Stimulated activated naive CD8-positive, alpha-beta T cell treated with anti-CD3 and anti-CD28 coated beads, Interleukin-15, Interleukin-2, amounts not matched to agents 100 ng/mL and 50 ng/mL, for 24 hours (primary cell): ENCODE measurements around the gene ATF5.
"Not testable (repeated sequence)": the region's sequence is repeated elsewhere in the genome, so short reads cannot be mapped to it uniquely, and the experiment has no call there.

ENCODE experiments used
- H3K27ac Mint-ChIP-seq: one replicate; pipeline ENCODE4 v1.8.0; 2021; ENCODE audit warnings: mild to moderate bottlenecking, mixed read lengths
- H3K27me3 Mint-ChIP-seq: one replicate; pipeline ENCODE4 v1.8.0; 2021; ENCODE audit warnings: mixed read lengths
- H3K36me3 Mint-ChIP-seq: one replicate; pipeline ENCODE4 v1.8.0; 2021; ENCODE audit warnings: low read depth, mixed read lengths
- H3K4me1 Mint-ChIP-seq: one replicate; pipeline ENCODE4 v1.8.0; 2021; ENCODE audit warnings: low read depth, mixed read lengths
- H3K4me3 Mint-ChIP-seq: one replicate; pipeline ENCODE4 v1.8.0; 2021; ENCODE audit warnings: mild to moderate bottlenecking, mixed read lengths
- H3K9me3 Mint-ChIP-seq: one replicate; pipeline ENCODE4 v1.8.0; 2021; ENCODE audit warnings: mixed read lengths

ATF5 gene

DNA sequence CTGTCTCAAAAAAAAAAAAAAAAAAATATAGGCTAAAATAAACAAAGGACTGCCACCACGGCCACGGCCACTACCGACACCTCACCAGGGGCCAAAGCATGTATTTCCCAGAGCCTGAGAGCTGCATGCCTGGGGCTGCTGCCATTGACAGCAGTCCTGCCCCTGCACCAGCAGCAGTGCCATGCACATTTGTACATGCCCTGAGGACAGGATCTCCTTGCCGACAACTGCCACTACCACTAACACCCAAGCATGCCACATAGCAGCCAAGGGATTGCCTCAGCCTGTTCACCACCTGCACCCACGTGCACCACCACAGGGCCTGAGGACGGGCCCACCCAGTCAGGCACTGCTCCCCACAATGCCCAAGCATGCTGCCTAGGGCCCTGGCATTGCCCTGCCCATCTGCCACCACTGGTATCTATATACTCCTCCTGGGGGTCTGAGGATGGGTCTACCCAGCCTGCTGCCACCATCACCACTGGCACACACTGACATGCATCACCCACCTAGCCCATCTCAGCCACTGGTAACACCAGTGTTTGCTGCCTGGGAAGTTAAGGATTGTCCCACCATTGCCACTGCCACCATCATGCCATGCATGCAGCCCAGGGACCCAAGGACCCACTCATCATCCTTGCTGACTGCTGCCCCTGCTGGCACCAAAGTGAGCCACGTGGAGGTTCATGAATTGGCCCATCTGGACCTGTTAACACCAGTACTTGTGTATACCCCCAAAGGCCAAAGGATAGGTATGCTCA is 10.9 kb downstream of the ATF5 start:
- no peaks in the 10 kb centered on the region for H3K36me3 Mint-ChIP-seq

DNA sequence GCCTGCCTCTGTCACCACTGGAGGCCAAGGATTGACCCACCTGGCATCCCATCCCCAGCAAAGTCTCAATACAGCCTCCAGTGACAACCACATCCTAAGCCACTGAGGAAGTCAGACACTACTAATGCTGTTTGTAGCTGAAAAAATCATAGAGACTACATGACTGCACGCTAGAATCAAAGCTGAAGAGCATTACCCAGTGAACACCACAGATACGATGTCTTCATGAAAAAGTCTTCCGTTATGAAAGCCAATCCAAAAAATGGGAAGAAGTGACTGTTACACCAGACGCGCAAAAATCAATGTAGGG is 11.4 kb downstream of the ATF5 start:
- Mint-ChIP-seq H3K27ac (no peak overlapping the region), H3K36me3 (no peaks in the 10 kb centered on the region), H3K4me1 (peaks cover 7% of the 10 kb centered on the region), H3K27me3 (peaks cover 15% of the 10 kb centered on the region), H3K9me3 (peaks cover 3% of the 10 kb centered on the region), H3K4me3 (no peak overlapping the region)

More for the DNA sequence above, 10.9 kb downstream of the ATF5 start:
- Mint-ChIP-seq H3K9me3 (no peaks in the 10 kb centered on the region), H3K27ac (no peak overlapping the region), H3K27me3 (peaks cover 15% of the 10 kb centered on the region), H3K4me1 (peaks cover 7% of the 10 kb centered on the region), H3K4me3 (no peak overlapping the region)

DNA sequence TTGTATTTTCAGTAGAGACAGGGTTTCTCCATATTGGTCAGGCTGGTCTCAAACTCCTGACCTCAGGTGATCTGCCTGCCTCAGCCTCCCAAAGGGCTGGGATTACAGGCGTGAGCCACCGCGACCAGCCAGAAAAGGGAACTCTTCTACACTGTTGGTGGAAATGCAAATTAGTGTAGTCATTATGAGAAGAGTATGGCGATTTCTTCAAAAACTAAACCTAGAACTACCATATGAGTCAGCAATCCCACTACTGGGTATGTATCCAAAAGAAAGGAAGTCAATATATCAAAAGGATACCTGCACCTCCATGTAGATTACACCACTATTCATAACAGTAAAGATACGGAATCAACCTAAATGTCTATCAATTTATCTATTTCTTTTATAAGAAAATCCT is 15.6 kb downstream of the ATF5 start:
- peaks cover 15% of the 10 kb centered on the region for H3K27me3 Mint-ChIP-seq
- H3K9me3 Mint-ChIP-seq, H3K4me3 Mint-ChIP-seq, H3K36me3 Mint-ChIP-seq, H3K27ac Mint-ChIP-seq, H3K4me1 Mint-ChIP-seq: not testable (repeated sequence)

DNA sequence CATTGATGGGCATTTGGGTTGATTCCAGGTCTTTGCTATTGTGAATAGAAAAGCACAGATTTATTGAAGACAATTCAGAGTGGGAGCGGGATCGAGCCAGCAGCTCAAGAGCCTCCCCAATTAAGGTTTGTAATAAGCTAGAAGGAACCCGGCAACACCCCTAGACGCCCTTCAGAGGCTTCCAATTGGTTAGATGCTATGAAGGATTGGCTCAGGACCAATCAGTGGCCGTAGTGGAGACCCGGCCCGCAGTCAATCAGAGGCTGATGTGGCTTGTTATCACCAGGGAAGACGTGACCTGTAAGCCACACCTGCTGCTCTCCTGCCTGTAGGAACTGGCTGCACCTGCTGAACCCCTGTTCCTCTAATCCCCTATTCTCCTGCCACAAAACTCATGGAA is 17.4 kb downstream of the ATF5 start:
- H3K27me3 Mint-ChIP-seq: peaks cover 20% of the 10 kb centered on the region
- H3K9me3 Mint-ChIP-seq: peaks cover 4% of the 10 kb centered on the region
- H3K4me3 Mint-ChIP-seq: no peak overlapping the region
- peaks cover 4% of the 10 kb centered on the region for H3K4me1 Mint-ChIP-seq
- no peak overlapping the region for H3K27ac Mint-ChIP-seq
- H3K36me3 Mint-ChIP-seq: no peaks in the 10 kb centered on the region

DNA sequence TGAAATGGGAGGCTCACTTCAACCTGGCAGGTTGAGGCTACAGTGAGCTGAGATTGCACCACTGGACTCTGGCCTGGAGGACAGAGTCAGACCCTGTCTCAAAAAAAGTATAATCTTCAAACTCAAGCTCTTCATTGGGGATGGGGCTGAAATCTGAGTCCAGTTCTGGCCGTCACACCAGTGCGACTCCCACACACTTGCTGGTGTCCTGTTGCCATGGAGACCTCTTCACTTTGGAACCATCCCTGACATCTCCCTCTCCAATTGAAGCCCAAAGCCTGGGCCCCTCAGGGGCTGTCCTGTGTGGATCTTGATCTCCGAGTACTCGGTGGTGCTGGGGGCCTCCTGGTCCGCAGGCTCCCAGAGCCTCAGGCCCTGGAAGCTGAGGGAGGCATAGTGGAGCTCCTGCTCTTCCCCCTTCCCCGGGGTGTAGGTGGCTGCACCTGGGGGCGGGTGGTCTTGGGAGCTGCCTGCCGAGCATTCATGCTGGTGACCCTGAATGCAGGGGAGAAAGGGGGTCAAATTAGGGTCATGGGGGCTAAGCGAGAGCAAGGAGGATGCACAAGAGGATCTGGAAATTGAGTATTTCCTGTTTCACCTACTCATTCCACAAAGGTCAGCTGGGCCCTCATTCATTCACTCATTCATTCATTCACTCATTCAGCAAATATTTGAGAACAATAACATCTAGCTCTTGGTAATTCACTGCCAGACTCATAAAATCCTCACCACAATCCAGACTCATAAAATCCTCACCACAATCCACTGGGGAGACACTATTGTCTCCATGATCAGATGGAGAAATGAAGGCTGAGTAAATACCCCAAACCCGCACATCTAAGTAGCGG is 21.0 kb downstream of the ATF5 start:
- Mint-ChIP-seq H3K27ac (no peak overlapping the region), H3K4me1 (no peaks in the 10 kb centered on the region), H3K27me3 (peaks cover 23% of the 10 kb centered on the region), H3K9me3 (peaks cover 4% of the 10 kb centered on the region), H3K4me3 (no peak overlapping the region), H3K36me3 (no peaks in the 10 kb centered on the region)

DNA sequence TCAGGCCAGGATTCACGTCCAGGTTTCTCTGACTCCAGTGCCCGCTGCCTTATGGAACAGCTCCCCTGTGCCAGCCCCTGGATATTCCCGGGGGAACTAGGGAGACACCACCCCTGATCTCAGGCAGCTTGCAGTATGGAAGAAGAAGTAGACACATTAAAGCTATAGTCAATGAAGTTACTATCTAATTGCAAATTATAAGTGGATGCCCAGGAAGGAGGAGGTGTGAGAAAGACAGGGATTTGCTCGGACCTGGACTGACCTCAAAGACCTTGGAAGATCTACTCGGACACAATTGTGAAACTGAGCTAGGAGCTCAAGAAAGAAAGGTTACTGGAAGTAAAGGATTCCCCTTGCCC is 21.6 kb downstream of the ATF5 start:
- peaks cover 23% of the 10 kb centered on the region for H3K27me3 Mint-ChIP-seq
- no peak overlapping the region for H3K4me3 Mint-ChIP-seq
- no peaks in the 10 kb centered on the region for H3K36me3 Mint-ChIP-seq
- no peaks in the 10 kb centered on the region for H3K4me1 Mint-ChIP-seq
- H3K9me3 Mint-ChIP-seq: no peaks in the 10 kb centered on the region
- no peak overlapping the region for H3K27ac Mint-ChIP-seq

DNA sequence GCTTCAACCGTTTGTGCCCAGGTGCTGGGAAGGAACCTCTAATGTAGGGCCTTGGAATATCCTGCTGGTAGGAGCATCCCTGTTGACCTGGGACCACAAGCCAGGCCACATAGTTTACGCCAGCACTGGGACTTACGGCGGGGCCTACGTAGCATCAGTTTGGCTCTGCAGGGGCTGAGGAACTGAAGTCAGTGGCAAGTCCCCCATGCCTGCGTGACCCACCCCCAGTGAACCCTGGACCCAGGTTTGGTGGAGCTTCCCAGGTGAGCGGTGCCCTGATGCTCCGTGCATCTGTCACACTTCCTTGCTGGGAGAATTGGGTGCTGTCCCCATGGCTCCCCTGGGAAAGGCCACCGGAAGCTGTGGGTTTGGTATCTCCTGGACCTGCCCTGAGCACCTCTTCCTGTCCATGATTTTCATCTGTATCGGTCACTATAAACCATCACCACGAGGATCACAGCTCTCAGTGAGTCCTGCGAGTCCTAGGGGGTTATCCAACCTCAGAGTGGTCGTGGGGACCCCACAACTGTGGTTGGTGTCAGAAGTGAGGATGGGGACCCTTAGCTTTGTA is 22.0 kb downstream of the ATF5 start:
- no peaks in the 10 kb centered on the region for H3K4me1 Mint-ChIP-seq
- no peak overlapping the region for H3K4me3 Mint-ChIP-seq
- no peaks in the 10 kb centered on the region for H3K36me3 Mint-ChIP-seq
- H3K27ac Mint-ChIP-seq: no peak overlapping the region
- peaks cover 23% of the 10 kb centered on the region for H3K27me3 Mint-ChIP-seq
- no peaks in the 10 kb centered on the region for H3K9me3 Mint-ChIP-seq

DNA sequence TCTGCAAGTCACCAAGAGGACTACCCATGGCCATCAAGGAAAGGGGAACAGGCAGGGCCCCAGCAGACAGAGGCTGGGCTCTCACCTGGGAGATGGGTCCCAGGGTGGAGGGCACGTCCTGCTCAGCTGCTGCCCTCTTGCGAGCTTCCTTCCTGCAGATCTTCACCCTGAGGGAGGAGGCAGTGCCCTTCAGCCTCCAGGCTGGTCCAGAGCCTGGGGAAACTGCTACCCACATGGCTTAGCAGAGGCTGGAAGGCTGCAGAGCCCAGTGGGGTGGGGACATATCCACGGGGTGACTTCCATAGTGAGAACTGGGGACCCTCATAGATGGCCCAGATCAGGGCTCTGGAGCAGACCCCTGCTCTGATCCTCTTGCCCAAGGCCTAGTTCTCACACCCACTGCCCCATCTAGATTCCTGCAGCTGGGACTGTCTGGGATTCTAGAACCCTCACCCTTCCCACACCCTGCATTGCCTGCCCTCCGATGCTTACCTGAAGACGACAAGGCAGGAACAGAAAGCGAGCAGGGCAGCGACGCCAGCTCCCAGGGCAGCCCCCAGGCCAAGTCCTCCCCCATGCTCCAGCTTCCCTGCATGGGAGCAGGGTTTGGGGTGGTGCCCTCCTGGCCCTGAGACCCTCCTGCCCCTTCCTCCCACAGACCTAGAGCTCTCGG is 22.9 kb downstream of the ATF5 start:
- peaks cover 23% of the 10 kb centered on the region for H3K27me3 Mint-ChIP-seq
- H3K27ac Mint-ChIP-seq: no peak overlapping the region
- no peaks in the 10 kb centered on the region for H3K4me1 Mint-ChIP-seq

DNA sequence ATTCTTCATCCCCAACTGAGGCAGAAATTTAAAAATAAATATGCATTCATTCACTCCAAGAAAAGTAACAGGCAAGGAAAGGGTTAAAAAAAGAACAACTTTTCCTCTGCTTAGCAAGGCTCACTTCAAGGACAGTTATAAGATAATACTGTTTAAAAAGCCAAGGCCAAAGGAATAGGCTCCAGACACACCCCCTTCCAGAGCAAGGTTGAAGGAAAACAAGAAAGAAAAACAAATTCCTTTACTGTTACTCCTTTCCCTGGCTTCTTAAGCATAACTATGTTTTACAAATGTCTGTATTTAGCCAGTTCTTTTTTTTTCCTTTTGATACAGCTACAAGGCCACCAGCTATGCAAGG is 23.5 kb downstream of the ATF5 start:
- Mint-ChIP-seq H3K27me3 (peaks cover 23% of the 10 kb centered on the region), H3K36me3 (no peaks in the 10 kb centered on the region), H3K27ac (no peak overlapping the region), H3K9me3 (no peaks in the 10 kb centered on the region), H3K4me1 (no peaks in the 10 kb centered on the region), H3K4me3 (no peak overlapping the region)

More for the DNA sequence above, 22.9 kb downstream of the ATF5 start:
- Mint-ChIP-seq H3K36me3 (no peaks in the 10 kb centered on the region), H3K4me3 (no peak overlapping the region), H3K9me3 (no peaks in the 10 kb centered on the region)

DNA sequence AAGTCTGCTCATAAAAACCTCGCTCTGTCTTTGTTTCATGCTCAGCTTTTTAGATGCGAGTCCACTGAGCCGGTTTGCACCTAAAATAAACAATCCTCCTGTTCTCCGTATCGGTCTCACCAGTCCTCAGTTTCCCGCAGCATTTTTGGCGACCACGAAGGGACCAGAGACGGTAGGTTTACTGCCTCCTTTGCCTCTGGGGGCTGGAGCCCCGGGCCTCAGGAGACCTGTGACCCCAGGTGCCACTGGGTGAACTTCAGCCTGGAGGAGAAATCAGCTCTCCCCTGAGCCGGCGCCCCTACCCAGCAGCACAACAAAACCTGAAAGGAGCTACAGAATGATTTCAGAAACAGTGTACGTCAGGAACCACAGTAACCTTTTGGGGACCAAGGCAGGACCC is 23.9 kb downstream of the ATF5 start:
- Mint-ChIP-seq H3K4me1 (no peaks in the 10 kb centered on the region), H3K27me3 (peaks cover 23% of the 10 kb centered on the region), H3K9me3 (no peaks in the 10 kb centered on the region), H3K27ac (no peak overlapping the region), H3K4me3 (no peak overlapping the region), H3K36me3 (no peaks in the 10 kb centered on the region)

DNA sequence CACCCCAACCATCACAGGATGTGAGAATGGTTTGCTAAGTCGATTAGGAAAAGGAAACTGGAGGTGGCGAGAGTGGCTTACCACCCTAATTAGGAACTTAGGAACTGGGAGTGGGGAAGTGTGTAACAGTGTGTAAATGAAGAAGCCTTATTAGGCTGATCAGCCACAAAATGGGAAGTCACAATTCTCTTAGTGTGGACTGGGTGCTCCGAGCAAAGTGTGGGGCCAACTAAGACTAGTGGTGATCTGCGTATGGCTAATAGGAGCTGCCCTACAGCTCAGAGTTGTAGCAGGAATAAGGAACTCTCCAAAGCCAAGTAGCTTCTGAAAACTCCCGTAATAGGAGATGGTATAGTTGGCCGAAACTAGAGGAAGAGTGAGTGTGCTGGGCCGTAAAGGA is 24.4 kb downstream of the ATF5 start:
- H3K4me3 Mint-ChIP-seq: no peak overlapping the region
- H3K4me1 Mint-ChIP-seq: no peaks in the 10 kb centered on the region
- no peak overlapping the region for H3K27ac Mint-ChIP-seq
- H3K36me3 Mint-ChIP-seq: no peaks in the 10 kb centered on the region
- H3K9me3 Mint-ChIP-seq: no peaks in the 10 kb centered on the region
- peaks cover 23% of the 10 kb centered on the region for H3K27me3 Mint-ChIP-seq

DNA sequence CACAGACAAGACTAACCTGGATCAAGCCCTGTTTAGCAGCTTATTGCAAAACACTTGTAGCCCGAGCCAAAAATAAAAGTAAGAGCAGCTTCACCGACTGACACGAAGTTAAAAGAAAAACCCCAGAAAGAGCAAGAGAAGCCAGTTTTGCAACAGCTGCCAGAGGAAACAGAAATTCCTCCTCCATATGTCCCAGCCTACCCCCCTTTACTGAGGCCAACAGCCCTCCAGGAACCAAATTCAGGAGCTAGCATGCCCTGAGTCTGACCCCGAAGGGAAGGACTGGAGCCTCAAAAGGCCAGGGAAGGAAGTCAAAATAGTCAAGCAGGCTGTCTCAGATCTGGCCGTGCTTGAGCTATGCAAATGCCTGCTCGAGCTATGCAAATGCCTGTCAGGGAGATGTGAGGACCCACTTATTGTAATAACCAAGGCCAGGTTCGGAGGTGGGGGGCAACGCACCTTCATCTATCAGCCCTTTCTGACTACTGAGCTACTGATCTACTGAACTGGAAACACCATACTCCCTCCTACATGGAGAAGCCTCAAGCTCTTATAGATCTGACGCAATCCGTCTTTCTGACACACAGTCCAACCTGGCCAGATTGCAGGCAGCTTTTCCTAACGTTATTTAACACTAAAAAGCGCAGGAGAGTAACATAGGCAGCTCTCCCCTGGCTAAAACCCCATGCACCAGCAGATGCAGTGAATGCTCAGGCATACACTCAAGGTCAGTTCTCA is 25.3 kb downstream of the ATF5 start:
- Mint-ChIP-seq H3K9me3 (no peaks in the 10 kb centered on the region), H3K27me3 (peaks cover 23% of the 10 kb centered on the region), H3K27ac (no peak overlapping the region), H3K4me3 (no peak overlapping the region), H3K36me3 (no peaks in the 10 kb centered on the region), H3K4me1 (no peaks in the 10 kb centered on the region)

DNA sequence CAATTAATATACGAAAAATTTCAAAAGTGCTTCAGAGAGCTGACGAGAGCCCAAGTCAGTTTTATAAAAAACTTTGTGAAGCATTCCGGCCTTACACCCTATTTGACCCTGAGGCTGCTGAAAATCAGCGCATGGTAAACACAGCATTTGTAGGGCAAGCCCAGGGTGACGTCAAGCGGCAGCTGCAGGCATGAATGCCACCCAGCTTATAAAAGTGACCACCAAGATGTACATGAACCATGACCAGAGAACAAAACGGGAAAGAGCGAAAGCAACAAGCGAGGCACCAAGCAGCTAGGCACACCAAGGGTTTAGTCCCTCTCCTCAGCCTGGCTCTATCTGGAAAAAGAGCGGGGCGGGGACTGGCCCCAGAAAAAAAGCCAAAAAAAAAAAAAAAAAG is 25.9 kb downstream of the ATF5 start:
- Mint-ChIP-seq H3K4me3 (no peak overlapping the region), H3K9me3 (no peaks in the 10 kb centered on the region), H3K27me3 (peaks cover 23% of the 10 kb centered on the region), H3K4me1 (no peaks in the 10 kb centered on the region), H3K36me3 (no peaks in the 10 kb centered on the region), H3K27ac (no peak overlapping the region)

DNA sequence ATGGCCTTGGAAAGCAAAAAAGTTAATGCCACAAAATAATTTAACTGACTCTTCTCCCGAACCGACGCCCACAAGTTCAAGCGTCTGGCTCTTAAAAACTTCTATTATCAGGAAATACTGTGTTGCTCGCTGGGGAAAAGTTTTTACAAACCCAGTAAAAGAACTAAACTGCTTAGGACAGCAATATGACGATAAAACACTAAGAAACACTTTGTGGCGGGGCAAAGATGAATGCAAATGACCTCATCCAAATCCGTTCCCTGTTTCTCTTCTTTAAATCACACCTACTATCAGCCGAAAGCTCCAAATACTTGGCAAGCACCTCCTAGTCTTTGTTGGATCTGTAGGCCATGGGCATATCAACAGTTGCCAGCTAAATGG is 27.1 kb downstream of the ATF5 start:
- no peak overlapping the region for H3K4me3 Mint-ChIP-seq
- no peak overlapping the region for H3K27ac Mint-ChIP-seq
- no peaks in the 10 kb centered on the region for H3K4me1 Mint-ChIP-seq
- H3K36me3 Mint-ChIP-seq: no peaks in the 10 kb centered on the region
- peaks cover 18% of the 10 kb centered on the region for H3K27me3 Mint-ChIP-seq
- no peaks in the 10 kb centered on the region for H3K9me3 Mint-ChIP-seq
